Upper lobe of left lung (tissue), 4 donors: ENCODE data around the gene CAPN2.

Experiments used
- CTCF ChIP-seq, 6 experiments: fragments of 450-650 bp in 4 of 6; fragments of 200-600 bp in 2 of 6; sonication (generic) in 2 of 6; IDR thresholded peaks; one replicate each; pipeline ENCODE4 v1.5.1; 2016 to 2019; ENCODE audit warnings: antibody characterized with exemption in 6 of 6
- EP300 ChIP-seq, 4 donors: sonication (generic); formaldehyde crosslinking; IDR thresholded peaks; one replicate each; pipeline ENCODE4 v1.5.1; 2017; ENCODE audit warnings: antibody characterized with exemption in 4 of 4, control low read depth in 2 of 4
- POLR2A ChIP-seq, 4 donors: fragments of 450-650 bp; IDR thresholded peaks; one replicate each; pipeline ENCODE4 v1.5.1; 2016 to 2017; ENCODE audit warnings: antibody characterized with exemption in 4 of 4, mild to moderate bottlenecking in 2 of 4
- POLR2AphosphoS5 ChIP-seq, 2 donors: sonication (generic); formaldehyde crosslinking; IDR thresholded peaks; one replicate each; pipeline ENCODE4 v1.5.1; 2017; ENCODE audit warnings: antibody characterized with exemption in 2 of 2

- no peak for TF ChIP-seq CTCF (IDR thresholded peaks at IDR 0.05)
- no peak for TF ChIP-seq POLR2A (IDR thresholded peaks at IDR 0.05)
- no peak for TF ChIP-seq POLR2AphosphoS5 (IDR thresholded peaks at IDR 0.05)
- no peak for TF ChIP-seq EP300 (IDR thresholded peaks at IDR 0.05)
Measured at GRCh38 chr1:223691121-223691520, 21.2 kb upstream of the CAPN2 start.
